K562 (cell line): Measurements from ENCODE around the gene TLE3. TPM values are rescaled to one million over a fixed set of nuclear protein-coding genes. Genes with fewer than 3 reads are reported as not detected.

Experiments
- ARHGAP35 ChIP-seq: fragments of 450-650 bp; IDR thresholded peaks from 2 replicates; pipeline ENCODE4 v1.6.1; 2018; ENCODE audit not compliant: partially characterized antibody
- ARNT ChIP-seq, 2 experiments: fragments of 450-650 bp; IDR thresholded peaks; 2 replicates each; pipeline ENCODE4 v1.6.1; 2016; ENCODE audit warnings: mild to moderate bottlenecking in 1 of 2
- ATF7 ChIP-seq: fragments of 450-650 bp; IDR thresholded peaks from 2 replicates; pipeline ENCODE4 v1.7.1; 2014; ENCODE audit warnings: mild to moderate bottlenecking, moderate library complexity
- BCL6 ChIP-seq: fragments of 250-450 bp; sonication (Bioruptor Pico); IDR thresholded peaks from 2 replicates; pipeline ENCODE4 v1.4.0; 2020
- CREBBP ChIP-seq: IDR thresholded peaks from one replicate; pipeline ENCODE4 v1.6.1; 2012; ENCODE audit warnings: low read depth, mild to moderate bottlenecking, control low read depth, inconsistent platforms, low read length
- EP400 ChIP-seq: fragments of 450-650 bp; IDR thresholded peaks from 2 replicates; pipeline ENCODE4 v1.6.1; 2017; ENCODE audit warnings: antibody characterized with exemption, mild to moderate bottlenecking, moderate library complexity
- GABPA ChIP-seq: fragments of 200-800 bp; sonication (Bioruptor generic); conservative IDR thresholded peaks from 2 replicates; pipeline ENCODE4 v1.6.1; 2016; ENCODE audit warnings: low read depth, missing genetic modification characterization, missing compliant biosample characterization
- GABPB2 ChIP-seq: fragments of 250-450 bp; sonication (Bioruptor Pico); conservative IDR thresholded peaks from 2 replicates; pipeline ENCODE4 v1.5.1; 2021; ENCODE audit warnings: mild to moderate bottlenecking
- GATAD2B ChIP-seq: fragments of 450-650 bp; IDR thresholded peaks from 2 replicates; pipeline ENCODE4 v1.6.1; 2017; ENCODE audit warnings: mild to moderate bottlenecking, borderline replicate concordance
- KAT7 ChIP-seq: sonication (generic); formaldehyde crosslinking; IDR thresholded peaks from 2 replicates; pipeline ENCODE4 v1.8.0; 2022; ENCODE audit warnings: missing genetic modification reagents, mild to moderate bottlenecking, borderline replicate concordance
- MAZ ChIP-seq, 2 experiments: fragments of 450-650 bp in 1 of 2; sonication (generic) in 1 of 2; formaldehyde crosslinking; IDR thresholded peaks in 1 of 2; conservative IDR thresholded peaks in 1 of 2; 2 replicates each; pipeline versions ENCODE4 v1.4.0 to v1.5.0; 2020; ENCODE audit warnings: mild to moderate bottlenecking in 1 of 2, missing genetic modification reagents in 1 of 2
- MEF2D ChIP-seq: conservative IDR thresholded peaks from 2 replicates; pipeline ENCODE4 v1.6.1; 2016; ENCODE audit warnings: low read depth, missing genetic modification characterization, missing compliant biosample characterization
- NR0B1 ChIP-seq: fragments of 450-650 bp; IDR thresholded peaks from one replicate; pipeline ENCODE4 v1.6.1; 2018; ENCODE audit warnings: mild to moderate bottlenecking, moderate library complexity; ENCODE audit not compliant: partially characterized antibody
- NR1H2 ChIP-seq: sonication (generic); formaldehyde crosslinking; IDR thresholded peaks from 2 replicates; pipeline ENCODE4 v1.4.0; 2020; ENCODE audit warnings: mild to moderate bottlenecking, missing genetic modification reagents
- PML ChIP-seq: IDR thresholded peaks from 2 replicates; pipeline ENCODE4 v1.6.1; 2012; ENCODE audit warnings: low read length, inconsistent platforms
- POLR2A ChIP-seq: fragments of 450-650 bp; conservative IDR thresholded peaks from 2 replicates; pipeline ENCODE4 v1.6.1; 2016
- POLR2G ChIP-seq: fragments of 200-400 bp; formaldehyde crosslinking; IDR thresholded peaks from 2 replicates; pipeline ENCODE4 v1.6.1; 2017; ENCODE audit warnings: low read depth, mild to moderate bottlenecking, antibody characterized with exemption, low read length, moderate library complexity
- PREB ChIP-seq: sonication (generic); formaldehyde crosslinking; IDR thresholded peaks from 2 replicates; pipeline ENCODE4 v1.8.1; 2023; ENCODE audit warnings: mild to moderate bottlenecking, missing genetic modification reagents
- SMAD4 ChIP-seq: fragments of 250-450 bp; sonication (Bioruptor Pico); conservative IDR thresholded peaks from 2 replicates; pipeline ENCODE4 v1.8.0; 2021; ENCODE audit warnings: inconsistent platforms, mild to moderate bottlenecking, moderate library complexity
- TCFL5 ChIP-seq: fragments of 250-450 bp; sonication (Bioruptor Pico); conservative IDR thresholded peaks from 2 replicates; pipeline ENCODE4 v1.6.1; 2021; ENCODE audit warnings: mild to moderate bottlenecking, moderate library complexity, matching md5 sums
- UBTF ChIP-seq, 2 experiments: IDR thresholded peaks; 2 replicates each; pipeline ENCODE4 v1.6.1; 2012; ENCODE audit warnings: improper control_type of control experiment in 2 of 2, low read depth in 2 of 2, low read length in 2 of 2, borderline replicate concordance in 1 of 2
- ZBTB1 ChIP-seq: sonication (generic); formaldehyde crosslinking; IDR thresholded peaks from 2 replicates; pipeline ENCODE4 v1.8.1; 2023; ENCODE audit warnings: missing genetic modification reagents, low read depth, mild to moderate bottlenecking, borderline replicate concordance
- ZNF197 ChIP-seq: fragments of 200-800 bp; sonication (Bioruptor generic); IDR thresholded peaks from 2 replicates; pipeline ENCODE4 v1.6.1; 2016; ENCODE audit warnings: low read depth, missing genetic modification characterization, missing compliant biosample characterization
- ZNF274 ChIP-seq: IDR thresholded peaks from 2 replicates; pipeline ENCODE4 v1.6.1; 2011; ENCODE audit warnings: low read depth, mild to moderate bottlenecking, low read length, moderate library complexity, borderline replicate concordance
- ZNF444 ChIP-seq: fragments of 250-450 bp; sonication (Bioruptor Pico); IDR thresholded peaks from 2 replicates; pipeline ENCODE4 v1.4.0; 2020; ENCODE audit warnings: mild to moderate bottlenecking, moderate library complexity
- ZZZ3 ChIP-seq: fragments of 450-650 bp; IDR thresholded peaks from 2 replicates; pipeline ENCODE4 v1.6.1; 2016; ENCODE audit warnings: antibody characterized with exemption, mild to moderate bottlenecking, moderate library complexity
- polyA plus RNA-seq, 8 experiments: library from polyadenylated mRNA; depleted of rRNA in 4 of 8; stranded (reverse) in 5 of 8; unstranded in 3 of 8; fragments of >200 nt; fragmentation: Nextera tagmentation in 2 of 8; fragmentation: Illumina TruSeq in 1 of 8; extraction: Ambion mirVana in 2 of 8; extraction: Trizol in 1 of 8; gene quantifications; 2 replicates each; pipeline versions ENCODE4 v1.2.1 to v1.2.3, GENCODE V29; 2011 to 2014; ENCODE audit warnings: inconsistent platforms in 1 of 8, missing spikeins in 1 of 8
- total RNA-seq, 7 experiments: library from RNA; depleted of rRNA in 6 of 7; stranded (reverse); fragments of >200 nt in 6 of 7; fragmentation: Illumina TruSeq in 2 of 7; extraction: Trizol in 2 of 7; gene quantifications; 2 replicates each; pipeline versions ENCODE4 v1.2.1 to v1.2.3, GENCODE V29; 2011 to 2021; ENCODE audit warnings: low replicate concordance in 1 of 7

The TLE3 gene
- total and polyA plus RNA-seq, 9 of the 15 experiments (the other 6 are each of a cell fraction or from before 2014, with no cell fraction given): 1.5 to 84.2 (median 14.1) TPM

- no peak for TF ChIP-seq NR0B1
- no peak for TF ChIP-seq EP400
- peak; percentile 54 for TF ChIP-seq ATF7
- no peak for TF ChIP-seq NR1H2 (CRISPR knock-in tag)
- no peak for TF ChIP-seq CREBBP
- no peak for TF ChIP-seq PREB (CRISPR knock-in tag)
- TF ChIP-seq ZNF444: no peak
- TF ChIP-seq ZZZ3: no peak
- 0 out of 2 replicates have a peak, but pooled peaks have one; percentile 47 for TF ChIP-seq ZNF197
- TF ChIP-seq GABPA: no peak
- no peak for TF ChIP-seq ZBTB1 (CRISPR knock-in tag)
- TF ChIP-seq GATAD2B: peak; percentile 54; the same call in 1 of the 2 replicates
- peak in 1 of 2 experiments; percentile 47; a peak in 1 of 4 replicates for TF ChIP-seq MAZ (CRISPR knock-in tag; conservative IDR thresholded peaks at IDR 0.05 in 1 of 2, IDR thresholded peaks at IDR 0.05 in 1 of 2)
- no peak for TF ChIP-seq ZNF274
- no peak for TF ChIP-seq KAT7 (CRISPR knock-in tag)
- no peak for TF ChIP-seq UBTF (IDR thresholded peaks at IDR 0.05; ENCODE audit: borderline replicate concordance in 1 of 2, low read depth in 2 of 2, low read length in 2 of 2)
- no peak for TF ChIP-seq TCFL5 (CRISPR knock-in tag)
- no peak for TF ChIP-seq POLR2G
- TF ChIP-seq MEF2D (tag): no peak
- no peak for TF ChIP-seq ARHGAP35
- TF ChIP-seq SMAD4 (CRISPR knock-in tag): peak; percentile 81
- TF ChIP-seq GABPB2 (CRISPR knock-in tag): no peak
- TF ChIP-seq PML: peak; percentile 81; the same call in 1 of the 2 replicates
- TF ChIP-seq POLR2A: no peak
- peak in 1 of 2 experiments; percentile 70; a peak in 1 of 4 replicates for TF ChIP-seq ARNT (IDR thresholded peaks at IDR 0.05)
- no peak for TF ChIP-seq BCL6 (CRISPR knock-in tag)
These were observed 5.8 kb downstream of the TLE3 start (continued) for GRCh38 chr15:70091726-70092463.
